ENCODE results near the gene MCRIP2.

GRCh38 chr16:598823-599739 is 42.5 kb upstream of the MCRIP2 start:
- no peak for TF ChIP-seq CTCF (IDR thresholded peaks at IDR 0.05; ENCODE audit: control extremely low read depth in 1 of 3, insufficient read depth in 1 of 3, low read depth in 1 of 3, low read length in 3 of 3)
- no peak for TF ChIP-seq POLR2A (IDR thresholded peaks at IDR 0.05; ENCODE audit: control extremely low read depth in 1 of 2, low read depth in 2 of 2, low read length in 2 of 2)
- no peak for TF ChIP-seq EZH2 (IDR thresholded peaks at IDR 0.05; ENCODE audit: low read depth, low read length, severe bottlenecking)
- TF ChIP-seq SIN3A (conservative IDR thresholded peaks at IDR 0.05 in 1 of 2, IDR thresholded peaks at IDR 0.05 in 1 of 2; ENCODE audit: low read depth in 1 of 2, low read length in 2 of 2): no peak
- no peak for TF ChIP-seq KDM1A (IDR thresholded peaks at IDR 0.05; ENCODE audit: borderline replicate concordance, low read length)
- TF ChIP-seq FOSL1 (IDR thresholded peaks at IDR 0.05; ENCODE audit: insufficient read depth, low read depth, low read length): no peak
- no peak for TF ChIP-seq CEBPB (IDR thresholded peaks at IDR 0.05; ENCODE audit: low read depth, low read length)
- TF ChIP-seq EP300 (IDR thresholded peaks at IDR 0.05; ENCODE audit: borderline replicate concordance in 1 of 2, low read depth in 2 of 2, low read length in 2 of 2): no peak
- no peak for TF ChIP-seq SP1 (IDR thresholded peaks at IDR 0.05; ENCODE audit: low read depth, low read length)
- TF ChIP-seq EGR1 (IDR thresholded peaks at IDR 0.05; ENCODE audit: borderline replicate concordance, low read depth, low read length): no peak
- TF ChIP-seq SUZ12 (IDR thresholded peaks at IDR 0.05; ENCODE audit: low read length): no peak

Data from H1 (cell line).